Suprapubic skin (tissue), 4 donors: ENCODE data around the gene RPP25L.

ENCODE experiments used
- POLR2A ChIP-seq, 2 donors: fragments of 450-650 bp; IDR thresholded peaks; one replicate each; pipeline ENCODE4 v1.6.1; 2017; ENCODE audit warnings: antibody characterized with exemption in 2 of 2, mild to moderate bottlenecking in 2 of 2, moderate library complexity in 2 of 2
- POLR2AphosphoS5 ChIP-seq, 3 donors: sonication (generic); formaldehyde crosslinking; IDR thresholded peaks; one replicate each; pipeline ENCODE4 v1.6.1; 2017; ENCODE audit warnings: antibody characterized with exemption in 3 of 3
- TF ChIP-seq, protein P1 (sequence below), 2 donors: fragments of 200-600 bp in 1 of 2; fragments of 450-650 bp in 1 of 2; sonication (generic) in 1 of 2; IDR thresholded peaks; one replicate each; pipeline ENCODE4 v1.5.1; 2016 to 2019; ENCODE audit warnings: antibody characterized with exemption in 2 of 2, mild to moderate bottlenecking in 1 of 2, moderate library complexity in 1 of 2

DNA sequence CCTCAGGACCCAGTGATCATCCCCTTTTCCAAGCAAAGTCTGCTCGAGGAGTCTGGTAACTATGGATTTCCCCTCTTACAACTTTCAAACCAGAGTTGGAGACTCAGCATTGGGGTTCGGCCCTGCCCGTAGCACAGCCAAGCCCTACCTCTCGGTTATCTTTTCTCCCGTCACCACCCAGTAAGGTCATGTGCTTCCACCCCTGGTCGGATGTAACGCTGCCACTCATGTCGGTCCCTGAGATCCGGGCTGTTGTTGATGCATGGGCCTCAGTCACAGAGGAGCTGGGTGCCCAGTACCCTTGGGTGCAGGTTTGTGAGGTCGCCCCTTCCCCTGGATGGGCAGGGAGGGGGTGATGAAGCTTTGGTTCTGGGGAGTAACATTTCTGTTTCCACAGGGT, 35.8 kb upstream of the RPP25L start:
- TF ChIP-seq POLR2AphosphoS5 (IDR thresholded peaks at IDR 0.05) (no peak), POLR2A (IDR thresholded peaks at IDR 0.05) (no peak)
- TF ChIP-seq, protein P1, sequence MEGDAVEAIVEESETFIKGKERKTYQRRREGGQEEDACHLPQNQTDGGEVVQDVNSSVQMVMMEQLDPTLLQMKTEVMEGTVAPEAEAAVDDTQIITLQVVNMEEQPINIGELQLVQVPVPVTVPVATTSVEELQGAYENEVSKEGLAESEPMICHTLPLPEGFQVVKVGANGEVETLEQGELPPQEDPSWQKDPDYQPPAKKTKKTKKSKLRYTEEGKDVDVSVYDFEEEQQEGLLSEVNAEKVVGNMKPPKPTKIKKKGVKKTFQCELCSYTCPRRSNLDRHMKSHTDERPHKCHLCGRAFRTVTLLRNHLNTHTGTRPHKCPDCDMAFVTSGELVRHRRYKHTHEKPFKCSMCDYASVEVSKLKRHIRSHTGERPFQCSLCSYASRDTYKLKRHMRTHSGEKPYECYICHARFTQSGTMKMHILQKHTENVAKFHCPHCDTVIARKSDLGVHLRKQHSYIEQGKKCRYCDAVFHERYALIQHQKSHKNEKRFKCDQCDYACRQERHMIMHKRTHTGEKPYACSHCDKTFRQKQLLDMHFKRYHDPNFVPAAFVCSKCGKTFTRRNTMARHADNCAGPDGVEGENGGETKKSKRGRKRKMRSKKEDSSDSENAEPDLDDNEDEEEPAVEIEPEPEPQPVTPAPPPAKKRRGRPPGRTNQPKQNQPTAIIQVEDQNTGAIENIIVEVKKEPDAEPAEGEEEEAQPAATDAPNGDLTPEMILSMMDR (IDR thresholded peaks at IDR 0.05): no peak
